Subcutaneous adipose tissue (tissue), 4 donors: ENCODE data around the gene SETD1B. TPM values are rescaled to one million over a fixed set of nuclear protein-coding genes. Genes with fewer than 3 reads are reported as not detected.

Experiments
- CTCF ChIP-seq: fragments of 450-650 bp; IDR thresholded peaks from one replicate; pipeline ENCODE4 v1.5.1; 2016; ENCODE audit warnings: low read depth, mild to moderate bottlenecking, control low read depth, antibody characterized with exemption, moderate library complexity
- total RNA-seq, 4 donors: library from RNA; depleted of rRNA; stranded (reverse); fragments of >200 nt; gene quantifications; one replicate each; pipeline ENCODE4 v1.1.0, GENCODE V29; 2016

SETD1B gene
- total RNA-seq, 4 donors from 2014 or later = 3.7 to 14.7 (median 6.4) TPM

GRCh38 chr12:121804417-121805111, 755 bp downstream of the SETD1B start:
- no peak for TF ChIP-seq CTCF

GRCh38 chr12:121805171-121806008, 1.6 kb downstream of the SETD1B start:
- no peak for TF ChIP-seq CTCF

GRCh38 chr12:121806009-121806545, 2.3 kb downstream of the SETD1B start:
- TF ChIP-seq CTCF = no peak

GRCh38 chr12:121806546-121807423, 3.0 kb downstream of the SETD1B start:
- TF ChIP-seq CTCF = no peak

GRCh38 chr12:121807642-121808347, 4.0 kb downstream of the SETD1B start:
- no peak for TF ChIP-seq CTCF

- TF ChIP-seq CTCF = no peak
Measured at GRCh38 chr12:121808623-121809022, 4.8 kb downstream of the SETD1B start.
